Activated T-helper 1 cell treated with anti-CD3 and anti-CD28 coated beads, Interleukin-12 subunit alpha, Interleukin-12 subunit beta, Interleukin-2, Interleukin-4 antibody, amounts not matched to agents 30 ng/mL and 10 ng/mL and 1 ng/mL, durations not matched to agents 14 hours and 24 hours and 36 hours (primary cell): ENCODE results near the gene CNTN3. TPM values are rescaled to one million over a fixed set of nuclear protein-coding genes. Genes with fewer than 3 reads are reported as not detected.

Source experiments
- DNase-seq: peaks from one replicate; pipeline ENCODE4 v3.0.0; 2021; ENCODE audit warnings: low spot score
- H3K27ac Mint-ChIP-seq: one replicate; pipeline ENCODE4 v1.8.0; 2021; ENCODE audit warnings: mild to moderate bottlenecking, mixed read lengths
- H3K27me3 Mint-ChIP-seq: one replicate; pipeline ENCODE4 v1.8.0; 2022; ENCODE audit warnings: mild to moderate bottlenecking, moderate library complexity, mixed read lengths; ENCODE audit not compliant: insufficient read depth
- H3K36me3 Mint-ChIP-seq: one replicate; pipeline ENCODE4 v1.8.0; 2021; ENCODE audit warnings: low read depth, mixed read lengths
- H3K4me1 Mint-ChIP-seq: one replicate; pipeline ENCODE4 v1.8.0; 2021; ENCODE audit warnings: low read depth, mixed read lengths
- H3K4me3 Mint-ChIP-seq: one replicate; pipeline ENCODE4 v1.8.0; 2021; ENCODE audit warnings: mild to moderate bottlenecking, moderate library complexity, mixed read lengths
- H3K9me3 Mint-ChIP-seq: one replicate; pipeline ENCODE4 v1.8.0; 2021; ENCODE audit warnings: mixed read lengths
- intact Hi-C: fragments of 100-400 bp; cut with micrococcal nuclease; formaldehyde crosslinking; loops from one replicate; pipeline ENCODE4 v1.15.1; 2024
- total RNA-seq: library from RNA; stranded (reverse); gene quantifications from 2 replicates; pipeline ENCODE4 v1.2.3, GENCODE V29; 2022

Gene CNTN3
- total RNA-seq = not detected in 2 replicates

DNA sequence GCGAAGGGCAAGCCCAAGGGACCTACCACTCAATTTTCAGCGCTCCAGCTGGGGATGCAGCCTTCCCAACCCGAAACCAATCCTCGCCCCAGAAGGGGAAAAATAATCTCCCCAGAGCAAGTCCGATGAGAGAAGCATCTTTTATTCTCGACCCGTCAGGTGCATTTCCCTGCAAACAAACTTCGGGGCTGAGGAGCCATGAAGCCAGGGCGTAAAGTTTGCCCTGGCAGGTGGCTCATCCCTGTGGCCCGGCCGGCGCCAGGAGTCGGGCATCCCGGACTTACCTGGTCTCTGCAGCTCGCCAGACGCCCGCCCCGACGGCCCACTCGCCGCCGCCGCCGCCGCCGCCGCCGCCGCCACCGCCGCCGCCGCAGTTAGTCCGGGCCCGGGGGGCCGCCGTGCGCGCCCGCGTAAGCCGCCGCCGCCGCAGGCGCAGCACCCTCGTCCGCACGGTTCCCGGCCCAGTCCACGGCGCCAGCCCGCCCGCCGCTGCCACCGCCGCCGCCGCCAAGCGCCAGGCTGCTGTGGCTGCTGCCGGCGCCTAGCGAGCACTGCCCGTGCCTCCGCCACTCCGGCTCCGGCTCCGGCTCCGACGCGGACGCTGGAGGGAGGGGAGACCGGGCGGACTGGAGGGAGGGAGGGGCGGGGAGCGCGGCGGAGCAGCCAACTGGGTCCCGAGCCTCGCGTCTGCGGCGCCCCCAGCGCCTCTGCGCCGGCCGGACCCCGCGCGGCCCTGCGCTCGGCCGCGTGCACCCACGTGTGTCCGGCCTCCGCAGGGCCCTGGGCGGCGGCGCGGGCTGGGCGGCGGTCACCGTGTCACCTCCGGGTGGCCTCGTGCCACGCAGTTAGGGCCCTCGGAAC, at the start of gene CNTN3:
Gene CNTN3 (minus strand): TSS at position 553 of the 861 bp plus-strand sequence. CDS start 93,547 bp downstream, outside the sequence.
- DNase-seq = no peak
- no peaks in the 10 kb centered on the region for H3K4me1 Mint-ChIP-seq
- H3K27me3 Mint-ChIP-seq = peaks cover 16% of the 10 kb centered on the region
- no peaks in the 10 kb centered on the region for H3K9me3 Mint-ChIP-seq
- intact Hi-C loops = no loop called here
- no peak within 1 kb of the TSS for H3K4me3 Mint-ChIP-seq
- H3K36me3 Mint-ChIP-seq = no peaks in the 10 kb centered on the region
- no peak within 1 kb of the TSS for H3K27ac Mint-ChIP-seq

DNA sequence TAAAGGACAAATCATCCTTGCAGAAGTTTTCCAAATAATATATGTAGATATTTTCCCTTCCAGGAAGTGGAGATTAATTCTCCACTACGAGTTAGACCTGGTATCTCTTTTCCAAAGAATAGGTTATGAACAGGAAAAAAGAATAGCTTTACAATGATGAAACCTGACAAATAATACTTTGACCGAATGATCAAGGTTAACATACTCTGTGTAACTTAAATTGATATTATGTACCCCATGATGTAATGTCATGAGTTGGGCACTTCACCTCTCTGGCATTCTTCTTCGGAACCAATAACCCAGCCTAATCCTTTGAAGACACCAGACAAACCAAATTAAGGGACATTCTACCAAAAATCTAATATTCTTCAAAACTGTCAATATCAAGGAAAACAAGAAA, 48.7 kb upstream of the CNTN3 start:
- no peak overlapping the region for H3K4me3 Mint-ChIP-seq
- no peak for DNase-seq

DNA sequence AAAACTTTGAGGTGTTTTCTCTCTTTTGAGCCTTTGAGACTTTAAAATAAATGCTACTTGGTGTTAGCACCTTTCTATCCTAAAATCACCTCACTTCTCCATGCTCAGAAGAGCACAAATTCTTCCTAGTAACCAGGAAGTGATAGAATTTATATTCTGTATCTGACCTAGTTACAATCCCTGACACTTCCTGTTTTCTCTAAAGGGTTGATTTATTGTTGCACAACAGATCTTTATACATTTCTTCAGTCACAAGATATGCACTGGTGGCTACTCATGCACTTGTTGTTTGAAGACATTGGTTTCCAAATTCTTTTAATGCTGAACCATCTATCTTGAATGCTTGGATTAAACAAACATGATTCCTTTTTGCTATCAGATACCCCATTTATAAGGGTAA, 47.2 kb upstream of the CNTN3 start:
- Mint-ChIP-seq H3K9me3 (peaks cover 4% of the 10 kb centered on the region), H3K27me3 (no peaks in the 10 kb centered on the region), H3K4me1 (no peaks in the 10 kb centered on the region), H3K36me3 (no peaks in the 10 kb centered on the region), H3K27ac (no peak overlapping the region), H3K4me3 (no peak overlapping the region)
- intact Hi-C loops = no loop called here
- no peak for DNase-seq

More for the DNA sequence above, 48.7 kb upstream of the CNTN3 start:
- Mint-ChIP-seq H3K36me3 (no peaks in the 10 kb centered on the region), H3K9me3 (peaks cover 3% of the 10 kb centered on the region), H3K27ac (no peak overlapping the region), H3K4me1 (no peaks in the 10 kb centered on the region), H3K27me3 (no peaks in the 10 kb centered on the region)
- intact Hi-C loops = no loop called here

DNA sequence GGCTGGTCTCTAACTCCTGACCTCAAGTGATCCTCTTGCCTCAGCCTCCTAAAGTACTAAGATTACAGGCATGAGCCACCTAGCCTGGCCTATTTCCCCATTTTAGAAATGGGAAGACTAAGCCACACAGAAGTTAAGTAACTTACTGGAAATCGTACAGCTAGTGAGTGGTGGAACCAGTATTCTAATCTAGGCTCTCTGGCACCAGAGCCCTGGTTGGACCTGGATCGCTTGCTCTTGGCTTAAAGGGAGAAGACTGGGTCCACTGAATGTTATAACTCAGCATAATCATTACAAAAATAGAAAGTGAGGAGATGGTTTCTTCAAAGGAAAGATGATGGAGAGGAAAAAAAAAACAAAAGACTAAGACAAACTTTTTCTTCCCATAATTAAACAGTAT, 37.4 kb upstream of the CNTN3 start:
- Mint-ChIP-seq H3K4me1 (no peaks in the 10 kb centered on the region), H3K27me3 (no peaks in the 10 kb centered on the region), H3K9me3 (no peaks in the 10 kb centered on the region), H3K27ac (no peak overlapping the region), H3K36me3 (no peaks in the 10 kb centered on the region), H3K4me3 (no peak overlapping the region)
- intact Hi-C loops = no loop called here
- DNase-seq = no peak

DNA sequence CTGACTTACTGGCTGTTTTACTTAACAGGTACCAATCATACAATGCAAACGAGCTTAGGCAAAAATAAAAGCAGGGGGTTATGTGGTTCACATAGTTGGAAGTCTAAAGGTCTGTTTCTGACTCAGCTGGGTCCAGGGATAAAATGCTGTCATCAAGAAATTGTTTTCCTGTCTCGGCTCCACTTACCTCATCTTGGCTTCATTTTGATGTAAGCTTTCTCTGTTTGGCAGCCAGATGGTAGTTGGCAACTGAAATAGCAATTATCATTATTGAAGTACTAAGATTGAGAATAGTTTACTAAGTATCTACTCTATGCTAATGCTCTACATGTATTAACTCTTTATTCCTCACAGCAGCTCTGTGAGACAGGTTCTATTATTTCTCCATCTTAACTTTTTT, 36.8 kb upstream of the CNTN3 start:
- no peaks in the 10 kb centered on the region for H3K9me3 Mint-ChIP-seq
- DNase-seq = no peak
- no peak overlapping the region for H3K27ac Mint-ChIP-seq
- no peaks in the 10 kb centered on the region for H3K27me3 Mint-ChIP-seq
- H3K4me1 Mint-ChIP-seq = no peaks in the 10 kb centered on the region
- no peak overlapping the region for H3K4me3 Mint-ChIP-seq
- intact Hi-C loops = no loop called here
- no peaks in the 10 kb centered on the region for H3K36me3 Mint-ChIP-seq

DNA sequence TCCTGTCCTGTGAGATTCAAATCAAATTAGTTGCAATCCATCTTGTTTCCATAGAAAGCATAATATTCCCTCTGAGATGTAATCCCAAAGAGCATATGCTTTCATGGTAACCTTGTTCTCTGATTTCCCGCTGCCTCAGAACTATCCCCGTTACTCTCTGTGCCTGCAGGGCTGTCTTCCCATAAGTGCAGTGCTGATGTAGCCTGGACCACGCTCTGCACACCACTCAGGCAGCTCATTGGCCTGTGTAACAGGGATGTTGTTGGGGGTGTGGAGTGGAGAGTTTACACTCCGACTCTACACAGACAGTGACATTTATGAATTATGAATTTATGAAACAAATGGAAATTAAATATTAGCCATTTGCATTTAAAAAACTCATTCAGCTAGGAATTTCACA, 33.6 kb upstream of the CNTN3 start:
- no peak for DNase-seq
- Mint-ChIP-seq H3K27ac (no peak overlapping the region), H3K36me3 (no peaks in the 10 kb centered on the region), H3K4me3 (no peak overlapping the region), H3K9me3 (no peaks in the 10 kb centered on the region), H3K27me3 (no peaks in the 10 kb centered on the region), H3K4me1 (no peaks in the 10 kb centered on the region)
- intact Hi-C loops = no loop called here

DNA sequence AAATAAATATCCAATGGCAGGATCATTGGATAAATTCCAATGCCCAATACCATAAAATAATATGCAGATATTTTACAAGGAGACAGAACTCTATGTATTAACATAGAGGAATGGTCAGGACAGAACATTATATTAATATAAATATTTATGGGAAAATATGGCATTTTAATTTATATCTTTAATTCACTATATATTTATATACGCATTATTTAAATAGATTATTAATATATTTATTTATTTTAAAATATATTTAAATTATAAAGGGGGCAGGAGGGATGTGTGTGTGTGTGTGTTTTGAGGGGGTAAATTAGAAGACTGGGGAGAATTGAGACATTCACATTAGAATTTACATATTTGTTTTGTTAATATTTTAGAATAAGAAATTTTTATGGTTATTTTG, 31.6 kb upstream of the CNTN3 start:
- H3K27ac Mint-ChIP-seq = no peak overlapping the region
- no peaks in the 10 kb centered on the region for H3K36me3 Mint-ChIP-seq
- no peaks in the 10 kb centered on the region for H3K4me1 Mint-ChIP-seq
- DNase-seq = no peak
- peaks cover 4% of the 10 kb centered on the region for H3K9me3 Mint-ChIP-seq
- H3K4me3 Mint-ChIP-seq = no peak overlapping the region
- intact Hi-C loops = no loop called here
- no peaks in the 10 kb centered on the region for H3K27me3 Mint-ChIP-seq

DNA sequence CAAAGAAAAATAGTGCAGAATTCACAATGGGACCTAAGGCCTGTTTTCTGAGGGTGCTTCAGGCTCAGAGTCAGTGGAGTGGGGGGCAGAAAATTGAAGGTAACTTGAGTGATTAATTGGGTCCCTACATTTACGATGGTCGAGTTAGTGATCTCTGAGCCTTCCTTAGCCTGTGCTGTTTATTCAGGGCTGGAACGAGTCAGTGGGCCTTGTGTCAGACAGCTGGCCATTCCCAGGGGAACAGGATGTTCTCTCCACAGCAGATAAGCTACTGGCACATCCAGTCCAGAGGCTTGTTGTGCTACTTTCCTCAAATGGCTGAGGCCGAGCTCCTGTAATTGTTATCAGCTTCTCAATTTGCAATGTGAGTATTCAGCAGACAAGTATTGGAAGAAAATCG, 29.2 kb upstream of the CNTN3 start:
- Mint-ChIP-seq H3K27me3 (no peaks in the 10 kb centered on the region), H3K9me3 (peaks cover 4% of the 10 kb centered on the region), H3K4me1 (no peaks in the 10 kb centered on the region), H3K27ac (no peak overlapping the region), H3K36me3 (no peaks in the 10 kb centered on the region), H3K4me3 (no peak overlapping the region)
- intact Hi-C loops = no loop called here
- no peak for DNase-seq

DNA sequence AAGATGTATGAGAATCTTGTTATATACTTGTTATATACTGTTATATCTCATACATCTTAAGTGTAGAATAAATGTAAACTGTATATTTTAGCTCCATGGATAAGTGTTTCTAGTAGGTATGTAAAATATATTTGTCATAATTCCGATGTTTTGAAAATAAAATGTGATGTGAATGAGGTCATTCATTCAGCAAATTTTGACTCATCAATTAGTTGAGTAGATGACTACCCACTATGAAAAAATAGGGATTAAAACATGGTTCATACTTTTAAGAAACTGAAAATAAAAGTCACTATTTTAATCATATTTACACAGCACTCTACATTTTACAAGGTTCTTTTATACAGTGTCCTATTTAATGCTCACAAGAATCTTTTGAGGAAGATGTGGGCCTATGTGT, 28.4 kb upstream of the CNTN3 start:
- DNase-seq = no peak
- H3K9me3 Mint-ChIP-seq = peaks cover 4% of the 10 kb centered on the region
- H3K36me3 Mint-ChIP-seq = no peaks in the 10 kb centered on the region
- H3K27ac Mint-ChIP-seq = no peak overlapping the region
- H3K27me3 Mint-ChIP-seq = no peaks in the 10 kb centered on the region
- H3K4me1 Mint-ChIP-seq = no peaks in the 10 kb centered on the region
- intact Hi-C loops = no loop called here
- no peak overlapping the region for H3K4me3 Mint-ChIP-seq

DNA sequence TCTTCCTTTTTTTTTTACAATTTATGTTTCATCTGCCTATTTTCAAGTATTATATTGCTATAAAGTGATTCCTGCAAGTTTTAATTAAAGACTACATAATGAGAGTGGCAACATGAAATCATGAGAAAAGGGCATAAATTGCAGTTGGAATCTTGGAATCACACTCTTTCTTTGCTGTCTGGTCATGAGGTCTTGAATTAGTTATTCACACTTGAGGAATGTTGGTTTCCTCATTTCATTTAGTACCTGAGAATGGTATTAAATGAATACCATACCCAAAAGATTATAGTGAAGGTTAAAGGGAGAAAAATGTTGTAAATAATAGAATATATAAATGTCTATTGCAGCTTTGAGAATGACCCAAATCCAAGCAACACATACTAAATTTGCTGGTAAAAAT, 25.8 kb upstream of the CNTN3 start:
- no peaks in the 10 kb centered on the region for H3K27me3 Mint-ChIP-seq
- H3K4me1 Mint-ChIP-seq = no peaks in the 10 kb centered on the region
- H3K4me3 Mint-ChIP-seq = no peak overlapping the region

DNA sequence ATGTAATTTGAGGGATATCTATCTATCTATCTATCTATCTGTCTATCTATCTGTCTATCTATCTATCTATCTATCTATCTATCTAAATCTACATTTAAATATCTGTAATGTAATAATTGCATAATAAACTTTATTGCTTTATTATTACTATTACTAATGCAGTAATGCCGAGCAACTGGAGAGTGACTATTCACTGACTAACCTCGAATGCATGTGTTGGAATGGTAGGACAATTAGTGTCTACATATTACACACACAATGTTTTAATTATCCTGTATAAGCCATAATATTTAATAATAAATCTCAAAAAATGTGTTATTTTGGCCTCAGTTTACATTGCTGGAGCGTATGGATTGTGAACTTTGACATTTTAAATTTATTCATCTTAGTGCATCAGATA, 25.2 kb upstream of the CNTN3 start:
- peaks cover 4% of the 10 kb centered on the region for H3K9me3 Mint-ChIP-seq
- no peak overlapping the region for H3K27ac Mint-ChIP-seq
- H3K4me3 Mint-ChIP-seq = no peak overlapping the region
- no peaks in the 10 kb centered on the region for H3K27me3 Mint-ChIP-seq
- no peak for DNase-seq
- no peaks in the 10 kb centered on the region for H3K4me1 Mint-ChIP-seq
- H3K36me3 Mint-ChIP-seq = no peaks in the 10 kb centered on the region
- intact Hi-C loops = no loop called here

More for the DNA sequence above, 25.8 kb upstream of the CNTN3 start:
- Mint-ChIP-seq H3K27ac (no peak overlapping the region), H3K36me3 (no peaks in the 10 kb centered on the region), H3K9me3 (peaks cover 4% of the 10 kb centered on the region)
- intact Hi-C loops = no loop called here
- no peak for DNase-seq

DNA sequence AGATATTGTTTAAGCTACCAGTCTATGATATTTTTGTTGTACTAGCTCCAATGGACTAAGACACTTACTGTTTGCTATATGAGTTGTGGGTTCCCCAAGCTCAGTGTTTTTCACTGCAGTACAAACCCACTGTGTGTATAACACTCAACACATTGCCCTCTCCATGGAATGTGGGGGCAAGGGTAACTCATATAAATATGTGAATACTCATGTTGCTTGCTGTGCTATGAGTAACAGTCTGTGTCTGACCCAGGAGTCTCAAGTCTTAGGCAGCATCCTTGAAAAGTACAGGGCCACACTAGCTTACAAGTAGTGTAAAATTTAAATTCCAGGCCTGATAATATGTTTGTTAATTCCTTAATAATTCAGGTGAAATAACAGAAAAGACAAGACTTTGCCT, 22.5 kb upstream of the CNTN3 start:
- H3K4me1 Mint-ChIP-seq = no peaks in the 10 kb centered on the region
- no peaks in the 10 kb centered on the region for H3K27me3 Mint-ChIP-seq
- peaks cover 4% of the 10 kb centered on the region for H3K9me3 Mint-ChIP-seq
- intact Hi-C loops = no loop called here
- H3K27ac Mint-ChIP-seq = no peak overlapping the region
- H3K36me3 Mint-ChIP-seq = no peaks in the 10 kb centered on the region
- no peak overlapping the region for H3K4me3 Mint-ChIP-seq
- DNase-seq = no peak

DNA sequence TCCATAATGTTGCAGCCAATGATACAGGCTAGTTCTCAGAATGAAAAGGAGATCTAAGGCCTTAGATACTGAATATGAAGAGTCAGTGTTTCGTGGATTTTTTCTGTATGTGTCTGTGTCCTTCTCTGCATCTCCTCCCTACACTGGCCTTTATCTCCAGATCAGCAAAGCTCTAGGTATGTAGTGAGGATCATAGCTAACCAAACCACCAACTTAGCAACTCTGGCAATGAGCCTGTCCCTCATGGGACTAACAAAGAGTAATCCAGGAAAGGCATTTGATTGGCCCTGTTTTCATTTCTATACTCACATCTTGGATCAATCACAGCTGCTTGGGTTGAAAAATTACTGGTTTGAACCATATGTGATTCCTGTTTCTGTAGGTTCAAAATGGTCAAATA, 18.6 kb upstream of the CNTN3 start:
- Mint-ChIP-seq H3K4me1 (no peaks in the 10 kb centered on the region), H3K27me3 (no peaks in the 10 kb centered on the region), H3K4me3 (no peak overlapping the region), H3K9me3 (no peaks in the 10 kb centered on the region), H3K36me3 (no peaks in the 10 kb centered on the region), H3K27ac (no peak overlapping the region)
- intact Hi-C loops = no loop called here
- no peak for DNase-seq
